Measurements from ENCODE around the gene CDON. TPM values are rescaled to one million over a fixed set of nuclear protein-coding genes. Genes with fewer than 3 reads are reported as not detected.

CDON gene
- total RNA-seq, 1 experiment from 2014 or later: 17.2 TPM

DNA sequence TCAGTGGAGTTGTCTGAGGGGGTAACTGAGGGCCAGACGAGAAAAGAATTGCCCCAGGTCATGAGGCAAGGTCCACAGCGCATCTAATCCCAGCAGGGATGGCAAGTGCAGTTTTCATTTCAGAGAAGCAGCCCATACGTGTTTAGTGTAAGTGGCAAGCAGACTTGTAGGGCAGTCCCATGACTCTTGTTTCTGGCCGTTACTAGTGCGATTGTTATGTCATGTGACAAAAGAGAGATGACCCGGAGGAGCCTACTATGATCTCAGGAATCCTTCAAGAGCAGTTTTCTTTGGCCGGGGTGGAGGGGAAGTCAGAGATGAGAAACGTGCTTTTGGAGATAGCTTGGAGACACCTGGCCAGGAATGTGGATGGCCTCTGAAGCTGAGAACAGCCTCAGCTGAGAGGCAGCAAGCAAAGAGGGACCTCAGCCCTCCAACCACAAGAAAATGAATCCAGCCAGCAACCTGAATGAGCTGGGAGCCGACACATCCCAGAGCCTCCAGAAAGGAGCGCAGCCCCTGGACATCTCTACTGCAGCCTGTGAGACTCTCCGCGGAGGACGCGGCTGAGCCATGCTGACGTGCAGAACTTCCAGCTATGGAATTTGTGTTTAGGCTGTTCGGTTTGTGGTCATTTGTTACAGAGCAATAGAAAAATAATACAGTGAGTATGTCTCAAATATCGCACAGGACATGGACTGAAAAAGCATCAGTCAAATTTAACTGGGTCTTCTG lies 44.1 kb upstream of the CDON start:
- Histone ChIP-seq H3T11ph (ENCODE audit: low read length) (no peak overlapping the region), H2BK5ac (ENCODE audit: insufficient read length, low read length) (no peak overlapping the region), H4K20me1 (ENCODE audit: control insufficient read depth, insufficient read depth, insufficient read length) (no peaks in the 10 kb centered on the region), H2AK5ac (ENCODE audit: insufficient read length, low read length) (no peak overlapping the region), H3K56ac (ENCODE audit: insufficient read length, low read depth, low read length) (no peak overlapping the region), H3K4ac (ENCODE audit: low read depth, low read length) (no peak overlapping the region), H3K4me1 (ENCODE audit: insufficient read depth, low read length) (peaks cover 13% of the 10 kb centered on the region; the same call in 1 of the 2 replicates), H3K79me1 (ENCODE audit: insufficient read depth, low read depth, low read length, poor library complexity, severe bottlenecking) (no peaks in the 10 kb centered on the region), H3K18ac (ENCODE audit: insufficient read length, low read depth, low read length) (no peak overlapping the region), H2AFZ (ENCODE audit: low read length) (no peak overlapping the region), H3K9me3 (ENCODE audit: control insufficient read depth, low read depth, low read length) (no peaks in the 10 kb centered on the region), H3K27ac (ENCODE audit: insufficient read length, low read depth, low read length) (no peak overlapping the region), H3K9ac (ENCODE audit: extremely low read depth, insufficient read length, low read length) (no peak overlapping the region), H4K91ac (ENCODE audit: insufficient read length, low read depth, low read length) (no peak overlapping the region), H2BK12ac (ENCODE audit: insufficient read length, low read depth, low read length) (no peak overlapping the region), H3K79me2 (ENCODE audit: insufficient read depth, low read length) (no peaks in the 10 kb centered on the region), H2BK15ac (ENCODE audit: low read depth, low read length) (no peak overlapping the region), H3K4me2 (ENCODE audit: insufficient read depth, insufficient read length, low read length) (no peak overlapping the region), H3K14ac (ENCODE audit: insufficient read depth, low read length) (no peak overlapping the region; the same call in 1 of the 2 replicates), H4K5ac (ENCODE audit: insufficient read length, low read depth, low read length) (no peak overlapping the region), H3K27me3 (ENCODE audit: insufficient read depth, low read length) (no peaks in the 10 kb centered on the region), H4K8ac (replicated peaks; ENCODE audit: insufficient read length, low read depth, low read length) (no peak overlapping the region), H3K23ac (ENCODE audit: insufficient read length, low read depth, low read length) (no peak overlapping the region), H2BK20ac (ENCODE audit: low read depth, low read length, poor library complexity, severe bottlenecking) (no peak overlapping the region), H3K23me2 (ENCODE audit: insufficient read length, low read depth, low read length, poor library complexity, severe bottlenecking) (no peaks in the 10 kb centered on the region), H2BK120ac (ENCODE audit: low read depth, low read length, poor library complexity, severe bottlenecking) (no peak overlapping the region)
- WGBS (ENCODE audit: extremely low coverage, insufficient read length, low lambda C conversion rate): no CpG with 5 or more reads among the region's 17 CpGs
- peak overlapping the region in 1 of 3 experiments; percentile 17; a peak in 1 of 7 replicates for H3K27ac Mint-ChIP-seq
- H3K36me3 Mint-ChIP-seq (ENCODE audit: insufficient read depth in 1 of 3, low read depth in 3 of 3): no peaks in the 10 kb centered on the region; a peak in 1 of 7 replicates
- H3K4me3 Mint-ChIP-seq: no peak overlapping the region; a peak in 1 of 5 replicates
- peaks cover 37 to 43% of the 10 kb centered on the region in 2 experiments for H3K4me1 Mint-ChIP-seq
- H3K27me3 Mint-ChIP-seq (ENCODE audit: low read depth): peaks cover 4% of the 10 kb centered on the region
- DNase-seq: no peak
- TF ChIP-seq, protein P1, sequence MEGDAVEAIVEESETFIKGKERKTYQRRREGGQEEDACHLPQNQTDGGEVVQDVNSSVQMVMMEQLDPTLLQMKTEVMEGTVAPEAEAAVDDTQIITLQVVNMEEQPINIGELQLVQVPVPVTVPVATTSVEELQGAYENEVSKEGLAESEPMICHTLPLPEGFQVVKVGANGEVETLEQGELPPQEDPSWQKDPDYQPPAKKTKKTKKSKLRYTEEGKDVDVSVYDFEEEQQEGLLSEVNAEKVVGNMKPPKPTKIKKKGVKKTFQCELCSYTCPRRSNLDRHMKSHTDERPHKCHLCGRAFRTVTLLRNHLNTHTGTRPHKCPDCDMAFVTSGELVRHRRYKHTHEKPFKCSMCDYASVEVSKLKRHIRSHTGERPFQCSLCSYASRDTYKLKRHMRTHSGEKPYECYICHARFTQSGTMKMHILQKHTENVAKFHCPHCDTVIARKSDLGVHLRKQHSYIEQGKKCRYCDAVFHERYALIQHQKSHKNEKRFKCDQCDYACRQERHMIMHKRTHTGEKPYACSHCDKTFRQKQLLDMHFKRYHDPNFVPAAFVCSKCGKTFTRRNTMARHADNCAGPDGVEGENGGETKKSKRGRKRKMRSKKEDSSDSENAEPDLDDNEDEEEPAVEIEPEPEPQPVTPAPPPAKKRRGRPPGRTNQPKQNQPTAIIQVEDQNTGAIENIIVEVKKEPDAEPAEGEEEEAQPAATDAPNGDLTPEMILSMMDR (conservative IDR thresholded peaks at IDR 0.05): no peak
- peaks cover 0 to 3% of the 10 kb centered on the region in 2 experiments; a peak in 1 of 5 replicates for H3K9me3 Mint-ChIP-seq

Measured in H9 (cell line).